ENCODE results near the gene USH2A.

USH2A gene

GRCh38 chr1:215971793-215972441 lies 451.3 kb downstream of the USH2A start:
- Mint-ChIP-seq H3K9me3 (peaks cover 4% of the 10 kb centered on the region), H3K27ac (no peak overlapping the region), H3K4me1 (no peaks in the 10 kb centered on the region), H3K36me3 (no peaks in the 10 kb centered on the region), H3K4me3 (no peak overlapping the region), H3K27me3 (no peaks in the 10 kb centered on the region)
- DNase-seq (ENCODE audit: low spot score in 2 of 2) (no peak), ATAC-seq (ENCODE audit: low read depth) (no peak)

- H3K4me3 Mint-ChIP-seq = no peak overlapping the region
- DNase-seq (ENCODE audit: low spot score in 2 of 2) (no peak), ATAC-seq (ENCODE audit: low read depth) (no peak)
- no peaks in the 10 kb centered on the region for H3K36me3 Mint-ChIP-seq
- no peak overlapping the region for H3K27ac Mint-ChIP-seq
- peaks cover 4% of the 10 kb centered on the region for H3K9me3 Mint-ChIP-seq
- H3K27me3 Mint-ChIP-seq = no peaks in the 10 kb centered on the region
- no peaks in the 10 kb centered on the region for H3K4me1 Mint-ChIP-seq
These were observed 452.8 kb downstream of the USH2A start for GRCh38 chr1:215970406-215970805.

GRCh38 chr1:215963621-215964020 lies 459.6 kb downstream of the USH2A start:
- ATAC-seq (ENCODE audit: low read depth) = no peak
- no peaks in the 10 kb centered on the region for H3K36me3 Mint-ChIP-seq
- no peak overlapping the region for H3K27ac Mint-ChIP-seq
- no peak for DNase-seq (ENCODE audit: low spot score in 2 of 2)
- no peaks in the 10 kb centered on the region for H3K27me3 Mint-ChIP-seq
- H3K4me3 Mint-ChIP-seq = no peak overlapping the region
- peaks cover 2% of the 10 kb centered on the region for H3K9me3 Mint-ChIP-seq
- no peaks in the 10 kb centered on the region for H3K4me1 Mint-ChIP-seq

- Mint-ChIP-seq H3K4me1 (no peaks in the 10 kb centered on the region), H3K36me3 (no peaks in the 10 kb centered on the region), H3K27me3 (no peaks in the 10 kb centered on the region), H3K9me3 (peaks cover 2% of the 10 kb centered on the region), H3K4me3 (no peak overlapping the region), H3K27ac (no peak overlapping the region)
- no peak for DNase-seq (ENCODE audit: low spot score in 2 of 2)
- ATAC-seq (ENCODE audit: low read depth) = no peak
These were observed 460.2 kb downstream of the USH2A start for GRCh38 chr1:215963040-215963439.

GRCh38 chr1:215958841-215959240 lies 464.4 kb downstream of the USH2A start:
- DNase-seq (ENCODE audit: low spot score in 2 of 2) (no peak), ATAC-seq (ENCODE audit: low read depth) (no peak)
- Mint-ChIP-seq H3K9me3 (peaks cover 3% of the 10 kb centered on the region), H3K4me3 (no peak overlapping the region), H3K36me3 (no peaks in the 10 kb centered on the region), H3K4me1 (no peaks in the 10 kb centered on the region), H3K27me3 (no peaks in the 10 kb centered on the region), H3K27ac (no peak overlapping the region)

- no peaks in the 10 kb centered on the region for H3K27me3 Mint-ChIP-seq
- H3K9me3 Mint-ChIP-seq = peaks cover 2% of the 10 kb centered on the region
- H3K4me3 Mint-ChIP-seq = no peak overlapping the region
These were observed 465.6 kb downstream of the USH2A start for GRCh38 chr1:215957663-215958062.

GRCh38 chr1:215932558-215932957 lies 490.7 kb downstream of the USH2A start:
- Mint-ChIP-seq H3K4me3 (no peak overlapping the region), H3K36me3 (no peaks in the 10 kb centered on the region), H3K4me1 (no peaks in the 10 kb centered on the region), H3K9me3 (no peaks in the 10 kb centered on the region), H3K27ac (no peak overlapping the region), H3K27me3 (no peaks in the 10 kb centered on the region)
- DNase-seq (ENCODE audit: low spot score in 2 of 2) (no peak), ATAC-seq (ENCODE audit: low read depth) (no peak)

More at GRCh38 chr1:215957663-215958062, 465.6 kb downstream of the USH2A start:
- Mint-ChIP-seq H3K27ac (no peak overlapping the region), H3K36me3 (no peaks in the 10 kb centered on the region), H3K4me1 (no peaks in the 10 kb centered on the region)
- ATAC-seq (ENCODE audit: low read depth) = no peak
- no peak for DNase-seq (ENCODE audit: low spot score in 2 of 2)

GRCh38 chr1:215926670-215927069 lies 496.6 kb downstream of the USH2A start:
- ATAC-seq (ENCODE audit: low read depth) (no peak), DNase-seq (ENCODE audit: low spot score in 2 of 2) (no peak)
- Mint-ChIP-seq H3K9me3 (no peaks in the 10 kb centered on the region), H3K27me3 (no peaks in the 10 kb centered on the region), H3K4me3 (no peak overlapping the region), H3K27ac (no peak overlapping the region), H3K36me3 (no peaks in the 10 kb centered on the region), H3K4me1 (no peaks in the 10 kb centered on the region)

- DNase-seq (ENCODE audit: low spot score in 2 of 2) (no peak), ATAC-seq (ENCODE audit: low read depth) (no peak)
- Mint-ChIP-seq H3K27me3 (no peaks in the 10 kb centered on the region), H3K4me1 (no peaks in the 10 kb centered on the region), H3K27ac (no peak overlapping the region), H3K9me3 (no peaks in the 10 kb centered on the region), H3K36me3 (no peaks in the 10 kb centered on the region), H3K4me3 (no peak overlapping the region)
These were observed 500.0 kb downstream of the USH2A start for GRCh38 chr1:215923129-215923824.

GRCh38 chr1:215911406-215911968 lies 511.8 kb downstream of the USH2A start:
- no peaks in the 10 kb centered on the region for H3K4me1 Mint-ChIP-seq
- H3K27me3 Mint-ChIP-seq = no peaks in the 10 kb centered on the region
- DNase-seq (ENCODE audit: low spot score in 2 of 2) = no peak
- H3K9me3 Mint-ChIP-seq = peaks cover 10% of the 10 kb centered on the region
- no peak overlapping the region for H3K4me3 Mint-ChIP-seq
- no peak for ATAC-seq (ENCODE audit: low read depth)
- H3K36me3 Mint-ChIP-seq = no peaks in the 10 kb centered on the region
- H3K27ac Mint-ChIP-seq = no peak overlapping the region

- Mint-ChIP-seq H3K4me1 (no peaks in the 10 kb centered on the region), H3K9me3 (no peaks in the 10 kb centered on the region), H3K27ac (no peak overlapping the region), H3K36me3 (no peaks in the 10 kb centered on the region), H3K4me3 (no peak overlapping the region), H3K27me3 (no peaks in the 10 kb centered on the region)
- ATAC-seq (ENCODE audit: low read depth) (no peak), DNase-seq (ENCODE audit: low spot score in 2 of 2) (no peak)
These were observed 517.6 kb downstream of the USH2A start for GRCh38 chr1:215905493-215906115.

- no peak for ATAC-seq (ENCODE audit: low read depth)
- H3K4me3 Mint-ChIP-seq = no peak overlapping the region
- H3K4me1 Mint-ChIP-seq = no peaks in the 10 kb centered on the region
- H3K27ac Mint-ChIP-seq = no peak overlapping the region
- no peak for DNase-seq (ENCODE audit: low spot score in 2 of 2)
- H3K27me3 Mint-ChIP-seq = no peaks in the 10 kb centered on the region
- H3K9me3 Mint-ChIP-seq = no peaks in the 10 kb centered on the region
- H3K36me3 Mint-ChIP-seq = no peaks in the 10 kb centered on the region
These were observed 522.6 kb downstream of the USH2A start for GRCh38 chr1:215900684-215901083.

GRCh38 chr1:215899901-215900300 lies 523.3 kb downstream of the USH2A start:
- Mint-ChIP-seq H3K27ac (no peak overlapping the region), H3K36me3 (no peaks in the 10 kb centered on the region), H3K27me3 (no peaks in the 10 kb centered on the region), H3K9me3 (no peaks in the 10 kb centered on the region), H3K4me3 (no peak overlapping the region), H3K4me1 (no peaks in the 10 kb centered on the region)
- ATAC-seq (ENCODE audit: low read depth) (no peak), DNase-seq (ENCODE audit: low spot score in 2 of 2) (no peak)

- DNase-seq (ENCODE audit: low spot score in 2 of 2) (no peak), ATAC-seq (ENCODE audit: low read depth) (no peak)
- Mint-ChIP-seq H3K36me3 (no peaks in the 10 kb centered on the region), H3K4me3 (no peak overlapping the region), H3K9me3 (no peaks in the 10 kb centered on the region), H3K27ac (no peak overlapping the region), H3K27me3 (no peaks in the 10 kb centered on the region), H3K4me1 (no peaks in the 10 kb centered on the region)
These were observed 527.4 kb downstream of the USH2A start for GRCh38 chr1:215895893-215896292.
